HEK293T (cell line): ENCODE results near the gene TAAR5.

Experiments
- BHLHE40 ChIP-seq: fragments of 450-650 bp; IDR thresholded peaks from 2 replicates; pipeline ENCODE4 v1.6.1; 2016; ENCODE audit warnings: mild to moderate bottlenecking, moderate library complexity, borderline replicate concordance
- FOXA1 ChIP-seq: fragments of 450-650 bp; IDR thresholded peaks from 2 replicates; pipeline ENCODE4 v1.6.1; 2016; ENCODE audit warnings: mild to moderate bottlenecking
- FOXK2 ChIP-seq: fragments of 450-650 bp; IDR thresholded peaks from 2 replicates; pipeline ENCODE4 v1.6.1; 2016; ENCODE audit warnings: mild to moderate bottlenecking
- HDGF ChIP-seq: fragments of 450-650 bp; IDR thresholded peaks from 2 replicates; pipeline ENCODE4 v1.6.1; 2017; ENCODE audit warnings: antibody characterized with exemption, borderline replicate concordance
- L3MBTL2 ChIP-seq: fragments of 450-650 bp; conservative IDR thresholded peaks from 2 replicates; pipeline ENCODE4 v1.6.1; 2016; ENCODE audit warnings: mild to moderate bottlenecking
- NFRKB ChIP-seq: fragments of 450-650 bp; IDR thresholded peaks from 2 replicates; pipeline ENCODE4 v1.6.1; 2016; ENCODE audit warnings: mild to moderate bottlenecking, moderate library complexity
- SP1 ChIP-seq: fragments of 450-650 bp; IDR thresholded peaks from 2 replicates; pipeline ENCODE4 v1.6.1; 2017
- TARDBP ChIP-seq: fragments of 450-650 bp; IDR thresholded peaks from 2 replicates; pipeline ENCODE4 v1.6.1; 2016

- TF ChIP-seq L3MBTL2, result no peak
- no peak for TF ChIP-seq TARDBP
- TF ChIP-seq FOXK2, result no peak
- TF ChIP-seq SP1, result no peak
- TF ChIP-seq FOXA1, result no peak
- TF ChIP-seq NFRKB, result no peak
- no peak for TF ChIP-seq BHLHE40
- no peak for TF ChIP-seq HDGF
Observed at GRCh38 chr6:132548746-132549463, 40.6 kb downstream of the TAAR5 start.
